Activated T-helper 17 cell treated with anti-CD3 and anti-CD28 coated beads, Interleukin-2, amount 50 U/mL, for 72 hours (primary cell): ENCODE measurements around the gene BEX5. TPM values are rescaled to one million over a fixed set of nuclear protein-coding genes. Genes with fewer than 3 reads are reported as not detected.

Experiments used
- ATAC-seq: fragments of 150-1000 bp; cut with Tn5 transposase; replicated peaks from 2 replicates; pipeline ENCODE4 v1.10.0; 2021; ENCODE audit warnings: mild to moderate bottlenecking, moderate library complexity
- H3K27ac Mint-ChIP-seq: one replicate; pipeline ENCODE4 v1.8.0; 2022; ENCODE audit warnings: mixed read lengths
- H3K27me3 Mint-ChIP-seq: one replicate; pipeline ENCODE4 v1.8.0; 2022; ENCODE audit warnings: mixed read lengths
- H3K36me3 Mint-ChIP-seq: one replicate; pipeline ENCODE4 v1.8.0; 2022; ENCODE audit warnings: low read depth, mild to moderate bottlenecking, mixed read lengths
- H3K4me1 Mint-ChIP-seq: one replicate; pipeline ENCODE4 v1.8.0; 2022; ENCODE audit warnings: mixed read lengths
- H3K4me3 Mint-ChIP-seq: one replicate; pipeline ENCODE4 v1.8.0; 2022; ENCODE audit warnings: mild to moderate bottlenecking, mixed read lengths
- H3K9me3 Mint-ChIP-seq: one replicate; pipeline ENCODE4 v1.8.0; 2022; ENCODE audit warnings: mixed read lengths
- total RNA-seq, 2 donors: library from RNA; stranded (reverse); gene quantifications; one replicate each; pipeline ENCODE4 v1.2.3, GENCODE V29; 2022

The BEX5 gene
- total RNA-seq, 2 donors from 2014 or later = 2.4 to 3.4 TPM

GRCh38 chrX:102113367-102113766 is 42.4 kb downstream of the BEX5 start:
- Mint-ChIP-seq H3K9me3 (peaks cover 6% of the 10 kb centered on the region), H3K27ac (no peak overlapping the region), H3K36me3 (no peaks in the 10 kb centered on the region), H3K4me3 (no peak overlapping the region), H3K27me3 (peaks cover 10% of the 10 kb centered on the region), H3K4me1 (no peaks in the 10 kb centered on the region)
- no peak for ATAC-seq

Other genes starting within 250 kb of the BEX5 start
- 1 to 10 TPM in 1 of 2 donors, under 1 TPM in 1; 0.86 to 3.9 TPM for gene ZMAT1, start 223.9 kb downstream of the BEX5 start, total RNA-seq
- gene TCEAL2, start 30.3 kb downstream of the BEX5 start, total RNA-seq = under 1 TPM; 0.39 to 0.58 TPM
- not detected for gene TCEAL6, start 13.5 kb downstream of the BEX5 start, total RNA-seq
- gene TCP11X1, start 59.3 kb upstream of the BEX5 start, total RNA-seq = not detected
- not detected for gene NXF2, start 91.2 kb upstream of the BEX5 start, total RNA-seq